Hepatocyte (in vitro differentiated cells): Measurements from ENCODE around the gene ZFP2. TPM values are rescaled to one million over a fixed set of nuclear protein-coding genes. Genes with fewer than 3 reads are reported as not detected.

Experiments
- DNase-seq: peaks from one replicate; pipeline ENCODE4 v3.0.0-alpha.2; 2016; ENCODE audit warnings: low spot score
- H2AFZ ChIP-seq: fragments of 200-600 bp; sonication (generic); 2 replicates; pipeline ENCODE4 v1.6.0; 2016; ENCODE audit warnings: antibody characterized with exemption, mild to moderate bottlenecking
- H3K27ac ChIP-seq: fragments of 200-600 bp; sonication (generic); 2 replicates; pipeline ENCODE4 v1.5.1; 2016; ENCODE audit warnings: mild to moderate bottlenecking
- H3K27me3 ChIP-seq: fragments of 200-600 bp; sonication (generic); 2 replicates; pipeline ENCODE4 v1.6.1; 2016
- H3K36me3 ChIP-seq: fragments of 200-600 bp; sonication (generic); replicated peaks from 2 replicates; pipeline ENCODE4 v1.5.1; 2016; ENCODE audit warnings: low read depth; ENCODE audit not compliant: insufficient read depth
- H3K4me1 ChIP-seq: fragments of 200-600 bp; sonication (generic); 2 replicates; pipeline ENCODE4 v1.5.1; 2016; ENCODE audit warnings: mild to moderate bottlenecking, moderate library complexity; ENCODE audit not compliant: insufficient read depth
- H3K4me2 ChIP-seq: fragments of 200-600 bp; sonication (generic); 2 replicates; pipeline ENCODE4 v1.6.0; 2016
- H3K4me3 ChIP-seq: fragments of 200-600 bp; sonication (generic); 2 replicates; pipeline ENCODE4 v1.5.1; 2016; ENCODE audit warnings: mild to moderate bottlenecking
- H3K79me2 ChIP-seq: fragments of 200-600 bp; sonication (generic); 2 replicates; pipeline ENCODE4 v1.6.0; 2017; ENCODE audit warnings: mild to moderate bottlenecking
- H3K9me2 ChIP-seq: fragments of 200-600 bp; sonication (generic); replicated peaks from 2 replicates; pipeline ENCODE4 v1.6.0; 2017; ENCODE audit warnings: mild to moderate bottlenecking; ENCODE audit not compliant: insufficient read depth
- H3K9me3 ChIP-seq: fragments of 200-600 bp; sonication (generic); 2 replicates; pipeline ENCODE4 v1.5.1; 2016; ENCODE audit warnings: low read depth, mild to moderate bottlenecking
- H4K20me1 ChIP-seq: fragments of 200-600 bp; sonication (generic); 2 replicates; pipeline ENCODE4 v1.6.0; 2016; ENCODE audit warnings: mild to moderate bottlenecking; ENCODE audit not compliant: insufficient read depth, poor library complexity, severe bottlenecking
- CTCF ChIP-seq: fragments of 200-600 bp; sonication (generic); IDR thresholded peaks from 2 replicates; pipeline ENCODE4 v1.5.1; 2016; ENCODE audit warnings: antibody characterized with exemption, mild to moderate bottlenecking; ENCODE audit not compliant: poor library complexity
- EZH2 ChIP-seq: fragments of 200-600 bp; sonication (generic); IDR thresholded peaks from 2 replicates; pipeline ENCODE4 v1.6.1; 2016; ENCODE audit warnings: antibody characterized with exemption, mild to moderate bottlenecking, borderline replicate concordance
- EZH2phosphoT487 ChIP-seq: fragments of 200-600 bp; sonication (generic); IDR thresholded peaks from one replicate; pipeline ENCODE4 v1.6.1; 2018; ENCODE audit warnings: antibody characterized with exemption, mild to moderate bottlenecking, low read depth, moderate library complexity; ENCODE audit not compliant: unreplicated experiment, severe bottlenecking
- WGBS: methylation state at CpG from one replicate; pipeline ENCODE4 v1.1.6; 2016; ENCODE audit warnings: low lambda C conversion rate; ENCODE audit errors: missing lambda C conversion rate; 5-methylcytosine and 5-hydroxymethylcytosine counted together
- polyA plus RNA-seq: library from polyadenylated mRNA; unstranded; fragments of >200 nt; fragmentation: Nextera tagmentation; extraction: Ambion mirVana; gene quantifications from 2 replicates; pipeline ENCODE4 v1.2.1, GENCODE V29; 2016
- total RNA-seq: library from RNA; depleted of rRNA; stranded (reverse); fragments of >200 nt; gene quantifications from 2 replicates; pipeline ENCODE4 v1.2.3, GENCODE V29; 2014

Gene ZFP2
- total and polyA plus RNA-seq, 2 experiments from 2014 or later, result 0.85 to 2.2 TPM

GRCh38 chr5:178940569-178941360 is 45.1 kb downstream of the ZFP2 start, which contains the start of gene ZNF454:
Gene ZNF454 (plus strand): TSS chr5:178941198. CDS start chr5:178942792, 1,594 bp downstream.
- H3K27me3 ChIP-seq, result no peaks in the 10 kb centered on the region
- no peaks in the 10 kb centered on the region for H3K79me2 ChIP-seq
- no peaks in the 10 kb centered on the region for H3K4me1 ChIP-seq
- WGBS, result 97% methylated on average over 68 of the region's 69 CpGs
- H2AFZ ChIP-seq, result no peak within 1 kb of the TSS
- no peak for TF ChIP-seq CTCF
- H3K27ac ChIP-seq, result no peak within 1 kb of the TSS
- DNase-seq, result no peak
- H3K4me2 ChIP-seq, result no peak within 1 kb of the TSS
- no peak within 1 kb of the TSS for H3K4me3 ChIP-seq
- no peaks in the 10 kb centered on the region for H3K9me2 ChIP-seq
- no peaks in the 10 kb centered on the region for H3K36me3 ChIP-seq
- H4K20me1 ChIP-seq, result no peaks in the 10 kb centered on the region
- H3K9me3 ChIP-seq, result peaks cover under 1% of the 10 kb centered on the region

- no peak for DNase-seq
- H3K27ac ChIP-seq, result no peak overlapping the region
- TF ChIP-seq EZH2phosphoT487 (no peak), CTCF (no peak)
- no peaks in the 10 kb centered on the region for H3K4me1 ChIP-seq
- no peak overlapping the region for H2AFZ ChIP-seq
- H3K79me2 ChIP-seq, result no peaks in the 10 kb centered on the region
- no peaks in the 10 kb centered on the region for H3K9me3 ChIP-seq
- no peak overlapping the region for H3K4me2 ChIP-seq
- no peaks in the 10 kb centered on the region for H3K9me2 ChIP-seq
- H4K20me1 ChIP-seq, result no peaks in the 10 kb centered on the region
- 96% methylated on average over 23 of the region's 23 CpGs for WGBS
- no peaks in the 10 kb centered on the region for H3K36me3 ChIP-seq
- no peaks in the 10 kb centered on the region for H3K27me3 ChIP-seq
- H3K4me3 ChIP-seq, result no peak overlapping the region
Observed at GRCh38 chr5:178941361-178941760, 45.6 kb downstream of the ZFP2 start.

- Histone ChIP-seq H3K36me3 (no peaks in the 10 kb centered on the region), H3K27me3 (no peaks in the 10 kb centered on the region), H2AFZ (no peak overlapping the region), H3K4me1 (no peaks in the 10 kb centered on the region), H3K9me2 (no peaks in the 10 kb centered on the region), H3K4me3 (no peak overlapping the region), H3K9me3 (peaks cover 5% of the 10 kb centered on the region), H4K20me1 (no peaks in the 10 kb centered on the region), H3K4me2 (no peak overlapping the region), H3K79me2 (no peaks in the 10 kb centered on the region), H3K27ac (no peak overlapping the region)
- no peak for DNase-seq
- WGBS, result 92% methylated on average over 5 of the region's 5 CpGs
- TF ChIP-seq EZH2phosphoT487 (no peak), CTCF (no peak), EZH2 (no peak)
Observed at GRCh38 chr5:178965465-178966055, 69.8 kb downstream of the ZFP2 start.
